HG02610 (cell line): ENCODE data around the gene FILIP1L.

ENCODE experiments used
- ATAC-seq: cut with Tn5 transposase; IDR thresholded peaks from one replicate; pipeline ENCODE4 v1.9.1; 2021; ENCODE audit warnings: mild to moderate bottlenecking, moderate library complexity; ENCODE audit not compliant: unreplicated experiment

The FILIP1L gene

DNA sequence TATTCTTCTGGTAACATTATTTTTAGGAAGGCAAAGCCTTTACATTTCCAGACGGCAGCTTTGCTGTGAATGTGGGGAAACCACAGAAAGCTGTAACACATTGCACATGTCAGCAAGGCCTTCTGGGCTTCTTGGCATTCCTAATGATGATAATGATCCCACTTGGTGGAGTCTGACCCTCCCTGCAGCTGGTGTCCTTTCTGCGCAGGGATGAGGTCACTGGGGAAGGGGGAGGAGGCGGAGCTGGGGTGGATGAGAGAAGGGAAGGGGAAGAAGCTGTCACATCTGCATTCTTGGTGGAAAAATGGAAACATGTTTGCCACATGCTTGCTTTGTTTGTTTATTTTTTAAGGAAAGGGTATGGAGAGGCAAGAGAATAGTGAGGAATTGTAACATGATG is 68.6 kb downstream of the FILIP1L start:
- no peak for ATAC-seq

DNA sequence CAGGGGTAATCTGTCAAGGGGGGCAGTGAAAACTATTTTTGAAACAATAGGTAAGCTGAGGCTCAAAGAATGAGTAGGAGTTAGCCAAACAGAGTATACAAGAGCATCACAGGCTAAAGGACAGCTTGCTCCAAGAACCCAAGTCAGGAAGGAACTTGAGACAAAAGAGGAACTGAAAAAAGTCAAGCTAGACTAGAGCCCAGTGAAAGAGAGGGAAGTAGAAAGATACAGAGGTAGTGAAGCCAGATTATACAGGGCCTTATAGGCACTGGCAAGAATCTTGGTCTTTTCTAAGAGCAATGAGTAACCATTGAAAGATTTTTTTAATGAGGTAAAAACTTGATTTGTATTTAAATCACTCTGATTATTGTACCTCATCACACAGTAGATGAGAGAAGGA is 69.9 kb downstream of the FILIP1L start:
- ATAC-seq, result peak; percentile 68

DNA sequence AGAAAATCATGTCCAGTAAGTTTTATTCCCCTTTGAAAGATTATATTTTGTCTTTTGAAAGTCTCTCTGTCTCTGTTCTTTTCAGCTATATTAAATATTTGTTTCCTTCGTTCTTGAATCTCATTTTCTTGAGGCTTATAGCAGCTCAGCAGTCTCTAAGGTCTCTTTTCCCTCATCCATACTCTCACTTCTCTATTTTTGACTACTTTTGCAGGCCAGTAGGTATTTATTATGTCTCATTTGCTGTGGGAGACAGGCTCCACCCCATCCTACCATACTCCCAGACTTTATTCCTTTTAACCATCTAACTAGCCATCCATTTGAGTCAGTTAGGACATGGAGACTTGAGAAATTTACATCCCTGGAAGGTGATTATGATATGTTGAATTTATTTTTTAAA is 71.0 kb downstream of the FILIP1L start:
- ATAC-seq, result no peak

DNA sequence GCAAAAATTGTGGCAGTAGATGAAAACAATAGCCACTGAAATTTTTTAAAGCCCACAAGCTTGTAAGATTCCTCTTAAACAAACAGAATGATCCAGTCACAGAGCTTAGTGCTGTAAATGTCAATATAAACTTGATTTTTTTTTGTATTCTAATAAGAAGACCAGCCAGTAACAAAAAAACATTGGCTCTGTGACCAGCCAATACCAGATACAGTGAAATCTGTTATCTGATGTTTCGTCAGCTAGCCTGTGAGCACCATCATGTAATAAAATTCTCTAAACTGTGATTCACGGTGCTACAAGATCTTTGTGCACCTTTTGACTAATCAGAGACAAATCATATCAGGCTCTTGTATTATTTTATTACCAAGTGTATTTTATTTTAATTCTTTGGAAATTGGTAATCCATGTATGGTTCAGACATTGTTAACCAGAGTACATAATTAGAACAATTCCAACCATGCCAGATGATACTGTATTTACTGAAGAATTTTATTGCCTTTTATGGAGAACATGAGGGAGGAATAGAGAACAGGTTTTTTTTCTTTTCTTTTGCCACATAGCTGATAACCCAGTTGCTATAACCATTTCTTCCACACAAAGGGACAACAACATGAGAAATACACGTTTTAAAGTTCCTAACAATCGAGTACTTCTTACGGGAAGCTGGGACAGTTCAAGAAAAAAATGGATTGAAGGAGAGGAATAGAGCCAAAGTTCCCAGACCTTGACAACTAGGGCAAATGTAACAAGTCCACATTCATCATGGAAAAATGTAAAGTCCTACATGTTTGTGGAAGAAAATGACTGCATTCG is 71.9 kb downstream of the FILIP1L start:
- ATAC-seq, result no peak

DNA sequence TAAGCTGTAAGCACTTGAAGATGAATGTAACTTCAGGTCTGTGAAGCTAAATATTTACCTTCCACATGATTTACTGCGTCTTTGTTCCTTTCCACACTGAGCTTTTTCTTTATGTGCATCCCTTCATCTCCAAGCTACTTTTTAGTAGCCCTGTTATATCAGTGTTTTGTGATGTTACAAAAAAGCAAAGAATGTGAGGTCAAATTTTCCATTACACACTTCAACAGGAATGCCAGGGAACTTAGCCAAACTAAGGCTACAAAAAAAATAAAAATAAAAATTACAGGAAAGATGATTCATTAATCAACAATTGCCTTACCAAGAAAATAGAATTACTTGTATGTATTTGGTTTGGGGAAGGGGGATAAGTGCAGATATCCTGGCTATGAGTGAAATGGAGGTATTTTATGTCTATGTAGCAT is 73.0 kb downstream of the FILIP1L start:
- no peak for ATAC-seq

DNA sequence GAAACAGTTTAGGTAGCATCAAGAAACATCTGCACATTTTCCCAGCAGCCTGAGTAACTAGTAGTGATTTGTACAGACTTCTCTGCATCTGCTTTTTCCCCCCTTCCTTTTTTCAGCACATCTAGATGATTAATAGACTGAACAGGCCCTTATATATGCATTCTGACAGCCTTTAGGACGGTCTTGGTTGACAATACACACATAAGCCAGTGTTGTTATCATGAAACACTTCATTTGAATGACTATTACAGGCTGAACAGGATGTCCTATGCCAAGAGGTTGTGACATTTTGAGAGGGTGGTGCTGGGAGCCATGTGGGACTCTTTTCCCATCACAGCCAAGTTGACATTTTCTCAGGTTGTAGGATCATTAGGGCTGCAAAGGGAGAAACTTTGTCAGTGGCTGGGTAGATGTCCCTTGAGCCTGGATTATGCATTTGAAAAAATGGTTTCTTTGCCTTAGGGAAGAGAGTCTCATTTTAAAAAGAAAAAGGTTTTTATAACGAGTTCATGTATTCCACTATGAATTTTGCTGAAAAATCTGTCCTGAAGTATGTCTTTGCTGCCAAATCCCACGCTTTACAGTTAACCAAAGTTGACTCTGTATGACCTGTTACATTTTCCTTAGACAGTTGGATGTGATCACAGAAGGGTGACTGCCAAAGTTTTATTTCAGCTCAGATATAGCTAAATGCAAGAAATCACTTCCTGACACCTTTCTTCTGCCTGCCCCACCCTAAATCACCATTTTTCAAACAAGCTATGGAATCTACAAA is 73.7 kb downstream of the FILIP1L start:
- ATAC-seq, result no peak

DNA sequence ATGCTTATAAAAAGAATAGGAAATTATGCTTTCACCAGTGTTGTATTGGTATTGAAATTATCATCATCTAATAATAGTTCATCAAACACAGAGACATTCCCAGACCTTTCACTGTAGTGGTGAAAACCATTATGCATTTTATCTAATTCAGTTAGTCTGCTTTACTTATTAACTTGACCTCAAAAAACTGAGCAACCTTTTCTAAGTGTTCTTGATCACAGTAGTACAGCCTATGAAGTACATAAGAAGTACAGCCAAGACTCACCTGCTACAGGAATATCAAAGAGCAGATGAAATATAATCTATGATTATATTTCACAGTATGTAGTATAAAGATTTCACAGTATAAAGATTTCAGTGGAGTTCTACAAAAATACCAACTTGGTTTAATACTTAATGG is 75.2 kb downstream of the FILIP1L start:
- no peak for ATAC-seq

DNA sequence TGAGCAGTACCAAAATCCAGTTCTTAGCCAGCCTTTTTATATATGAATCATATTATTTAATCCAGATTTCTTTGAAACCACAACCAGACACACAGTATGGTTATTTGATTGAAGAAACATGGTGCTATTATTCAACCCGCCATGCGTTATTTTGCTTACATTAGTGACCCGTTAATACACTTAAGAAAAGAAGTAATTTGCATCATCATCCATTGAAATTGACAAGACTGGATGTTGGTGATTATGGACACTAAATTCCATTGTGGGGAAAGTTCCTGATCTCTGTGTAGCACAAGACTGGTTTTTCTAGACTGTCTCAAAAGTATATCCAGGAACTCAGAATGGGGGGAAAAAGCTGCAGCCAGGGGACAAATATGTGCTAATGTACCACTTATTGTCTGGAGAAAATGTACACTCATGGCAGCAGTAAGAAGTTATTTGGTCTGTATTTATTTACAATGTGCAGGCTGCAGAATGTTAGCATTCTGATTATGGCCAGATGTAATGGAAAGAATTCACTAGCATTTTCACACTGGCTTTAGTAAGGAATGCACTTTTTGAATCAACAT is 80.3 kb downstream of the FILIP1L start:
- ATAC-seq, result no peak

DNA sequence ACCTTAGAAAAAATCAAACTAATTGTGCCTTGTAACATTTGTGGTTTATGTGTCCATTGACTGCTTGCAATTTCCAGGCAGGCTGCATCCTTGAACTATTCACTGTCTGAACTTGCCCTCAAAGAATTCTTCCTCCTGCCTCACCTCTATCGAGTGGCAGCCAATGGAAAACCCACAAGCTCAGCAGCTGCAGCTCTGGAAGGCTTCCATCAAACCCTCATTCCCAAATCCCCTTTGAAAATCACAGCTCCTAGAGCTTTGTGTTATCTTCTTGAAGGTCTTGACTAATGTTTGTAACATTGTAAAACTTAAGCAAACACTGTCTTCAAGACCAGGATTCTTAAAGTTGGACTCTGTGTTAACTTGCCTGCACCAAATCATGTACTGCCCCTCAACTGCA is 81.1 kb downstream of the FILIP1L start:
- no peak for ATAC-seq

DNA sequence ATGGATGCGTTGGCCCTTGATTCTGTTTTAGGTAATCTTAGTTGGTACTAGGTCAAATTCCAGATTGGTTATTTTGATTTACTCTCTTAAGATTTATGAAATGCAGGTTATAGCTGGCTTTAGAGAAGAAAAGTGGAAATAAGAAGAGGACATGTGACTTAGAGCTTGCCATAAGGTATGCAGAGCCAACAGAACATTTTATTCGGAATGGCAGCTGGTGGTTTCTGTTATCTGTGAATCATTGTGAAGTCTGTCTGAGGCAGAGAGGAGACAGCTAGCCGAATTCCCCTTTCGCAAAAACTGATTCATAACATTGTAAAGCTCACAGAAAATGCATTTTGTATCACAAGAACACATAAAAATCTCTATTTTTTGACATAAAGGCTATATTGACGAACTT is 82.1 kb downstream of the FILIP1L start:
- ATAC-seq, result no peak

DNA sequence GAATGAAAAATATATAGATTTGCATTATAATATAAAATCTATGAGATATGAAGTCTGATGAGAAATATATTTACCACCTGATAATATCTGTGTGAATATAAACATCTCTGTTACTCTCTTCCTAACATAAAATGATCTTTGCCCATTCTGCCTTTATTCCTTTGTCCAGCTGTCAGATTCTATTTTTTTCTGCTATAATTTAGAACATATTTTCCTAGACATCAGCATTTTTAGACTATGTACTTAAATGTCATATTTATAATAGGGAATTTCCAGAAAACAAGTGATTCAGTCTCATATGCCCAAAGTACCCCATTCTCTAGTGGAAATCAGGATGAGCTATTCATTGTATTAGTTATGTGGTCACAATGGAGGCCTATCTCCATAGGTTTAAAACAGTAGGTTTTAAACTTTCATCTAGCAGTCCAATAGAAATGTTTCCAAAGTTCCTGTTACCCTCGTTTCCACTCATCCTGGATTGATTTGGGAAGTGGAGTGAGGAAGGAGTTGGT is 83.3 kb downstream of the FILIP1L start:
- ATAC-seq, result no peak

DNA sequence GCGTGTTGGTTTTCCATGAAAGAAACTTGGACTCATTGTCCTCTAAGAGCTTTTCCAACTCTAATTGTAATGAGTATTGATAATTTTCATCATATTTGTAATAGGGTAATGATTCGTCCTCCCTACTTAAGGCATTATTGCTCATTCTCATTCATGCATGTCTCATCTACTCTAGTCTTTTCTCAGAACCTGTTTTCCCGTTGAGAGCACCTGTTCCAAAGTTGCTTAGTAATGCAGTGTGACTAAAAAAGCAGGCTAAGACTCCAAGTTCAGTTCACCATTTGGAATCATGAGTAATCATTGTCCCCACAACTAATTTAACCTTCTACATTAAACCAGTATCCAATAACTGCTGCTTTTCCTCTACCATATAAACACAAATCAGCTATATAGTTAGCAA is 84.0 kb downstream of the FILIP1L start:
- peak; percentile 64 for ATAC-seq

DNA sequence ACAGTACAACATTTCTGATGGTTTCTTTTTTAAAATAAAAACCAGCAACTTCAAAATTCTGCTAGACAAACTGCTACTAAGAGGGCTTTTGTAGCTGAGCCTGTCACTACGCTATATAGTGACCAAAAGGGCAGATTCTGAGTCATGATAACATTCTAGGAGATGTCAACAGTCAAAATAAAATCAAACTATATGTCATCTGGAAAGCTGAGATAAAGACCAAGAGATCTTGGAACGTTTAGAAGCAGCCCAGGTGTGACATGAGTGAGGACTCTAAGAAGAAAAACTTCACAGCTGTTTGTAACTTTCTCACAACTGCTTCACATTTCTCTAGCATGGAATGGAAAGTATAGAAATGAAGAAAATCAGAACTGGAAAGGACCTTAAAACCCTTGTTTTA is 84.6 kb downstream of the FILIP1L start:
- peak; percentile 82 for ATAC-seq

DNA sequence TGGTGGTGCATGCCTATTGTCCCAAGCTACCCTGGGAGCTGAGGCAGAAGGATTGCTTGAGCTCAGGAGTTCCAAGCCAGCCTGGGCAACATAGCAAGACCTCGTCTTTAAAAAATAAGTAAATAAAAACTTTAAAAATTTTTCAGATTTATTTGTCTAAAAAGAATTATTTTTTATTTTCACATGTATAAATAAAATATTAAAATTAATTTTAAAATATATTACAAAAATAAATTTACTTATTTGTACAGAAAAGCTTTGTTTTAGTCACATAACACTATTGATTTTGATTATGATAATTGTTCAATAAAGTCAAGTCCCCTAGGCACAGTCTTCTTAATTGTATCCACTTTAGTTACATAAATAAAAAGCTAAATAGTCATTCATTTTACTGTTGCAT is 85.2 kb downstream of the FILIP1L start:
- no peak for ATAC-seq

DNA sequence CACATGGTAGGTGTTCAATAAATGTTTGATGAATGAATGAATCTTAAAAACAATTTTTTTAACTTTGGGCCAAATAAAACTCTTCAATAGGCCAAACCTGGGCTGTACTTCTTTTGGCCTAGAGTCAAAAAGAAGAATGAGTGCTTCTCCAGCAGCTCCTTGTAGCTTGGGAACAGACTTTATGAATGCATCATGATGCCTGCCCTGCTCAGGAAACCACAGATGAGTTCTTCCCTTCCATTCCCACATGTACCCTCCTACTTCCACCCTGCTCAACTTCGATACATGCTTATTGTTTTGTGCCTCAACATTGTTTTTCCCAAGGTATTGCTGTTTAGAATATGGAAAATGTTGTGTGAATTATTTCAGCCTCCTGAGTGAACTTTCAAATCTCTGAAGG is 87.0 kb downstream of the FILIP1L start:
- ATAC-seq, result no peak

DNA sequence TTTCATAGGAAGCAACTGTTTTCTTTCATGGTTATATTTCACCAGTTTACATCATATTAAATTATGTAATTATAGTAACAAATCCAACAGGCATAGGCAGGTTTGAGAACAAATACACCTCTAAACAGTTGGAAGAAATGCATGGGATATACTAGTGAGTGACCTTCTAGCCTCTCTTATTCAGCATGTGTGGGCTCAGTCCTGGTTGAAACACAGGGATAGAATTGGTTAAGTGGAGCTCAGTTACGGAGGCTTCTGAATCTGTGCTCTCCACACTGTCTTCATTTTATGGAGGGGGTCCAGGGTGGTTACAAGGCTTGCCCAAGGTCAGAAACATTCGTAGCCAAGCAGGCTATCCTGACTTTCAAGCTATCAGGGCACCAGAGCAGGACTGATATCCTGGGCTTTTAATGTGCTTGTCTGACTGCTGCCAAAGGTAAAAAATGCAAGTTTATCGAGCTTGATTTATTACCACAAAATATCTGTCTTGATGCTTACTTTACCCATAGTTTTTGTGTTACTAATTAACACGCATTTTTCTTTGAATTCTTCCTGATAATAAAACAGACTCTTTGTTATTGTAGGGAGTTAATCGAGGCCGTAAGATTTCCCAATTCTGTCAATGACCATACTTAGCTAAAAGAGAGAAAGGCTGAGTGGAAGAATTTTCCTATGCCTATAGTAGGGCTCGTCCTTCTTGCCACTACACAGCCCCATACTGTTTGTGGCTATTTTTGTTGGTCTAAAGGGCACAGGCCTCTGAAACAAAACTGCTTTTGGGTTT is 89.6 kb downstream of the FILIP1L start:
- no peak for ATAC-seq

DNA sequence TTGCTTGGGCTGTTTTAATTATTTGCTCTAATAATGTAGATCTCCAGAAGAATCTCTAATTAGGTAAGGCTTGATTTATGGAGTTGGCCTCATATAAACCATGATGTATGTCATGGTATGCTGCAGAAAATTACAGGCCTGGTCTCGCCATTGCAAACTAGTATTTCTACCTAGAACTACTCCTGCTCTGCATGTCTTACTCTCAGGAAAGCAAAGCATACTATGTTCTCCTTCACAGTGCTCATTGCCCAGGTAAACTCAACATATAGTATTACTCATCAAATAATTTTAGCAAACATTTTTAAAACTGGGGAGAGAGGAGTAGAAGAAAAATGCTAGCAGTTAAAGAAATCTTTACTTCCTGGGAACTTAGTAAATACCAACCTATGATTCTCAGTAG is 90.7 kb downstream of the FILIP1L start:
- ATAC-seq, result no peak

DNA sequence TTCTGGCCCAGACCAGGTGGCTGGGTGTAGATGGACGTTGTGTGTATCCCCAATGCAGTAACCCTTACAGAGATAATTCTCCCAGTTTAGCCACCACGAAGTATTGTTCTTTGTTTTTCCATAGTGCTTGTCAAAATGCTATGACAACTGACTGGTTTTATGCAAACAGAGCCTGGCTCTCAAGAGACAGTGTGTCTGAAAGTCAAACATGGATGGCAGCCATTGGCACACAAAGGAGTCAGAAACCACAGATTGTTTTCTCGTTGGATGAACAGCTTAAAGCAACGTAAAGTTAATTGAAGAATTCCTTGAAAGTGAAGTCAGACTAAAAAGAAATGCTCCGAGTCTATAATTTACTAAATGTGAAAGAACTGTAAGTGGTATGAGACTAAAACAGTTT is 91.2 kb downstream of the FILIP1L start:
- ATAC-seq, result no peak

DNA sequence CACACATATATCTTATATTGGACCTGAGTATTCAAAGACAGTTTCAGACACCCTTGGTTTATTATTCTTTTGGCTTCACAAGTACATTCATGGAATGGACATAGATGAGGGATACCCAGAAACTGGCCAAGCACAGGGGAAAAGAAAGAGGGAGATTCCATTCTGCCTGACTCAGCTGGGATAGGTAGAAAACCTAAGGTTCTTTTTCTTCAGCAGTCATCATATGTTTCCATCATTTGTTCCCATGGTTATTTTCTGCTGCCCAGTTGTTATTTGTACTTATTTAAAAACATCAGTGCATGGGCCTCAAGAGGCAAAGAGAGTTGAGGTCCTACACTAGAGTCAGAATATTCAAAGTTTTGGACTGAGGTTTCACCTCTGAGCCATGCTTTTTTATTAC is 91.8 kb downstream of the FILIP1L start:
- ATAC-seq, result no peak

DNA sequence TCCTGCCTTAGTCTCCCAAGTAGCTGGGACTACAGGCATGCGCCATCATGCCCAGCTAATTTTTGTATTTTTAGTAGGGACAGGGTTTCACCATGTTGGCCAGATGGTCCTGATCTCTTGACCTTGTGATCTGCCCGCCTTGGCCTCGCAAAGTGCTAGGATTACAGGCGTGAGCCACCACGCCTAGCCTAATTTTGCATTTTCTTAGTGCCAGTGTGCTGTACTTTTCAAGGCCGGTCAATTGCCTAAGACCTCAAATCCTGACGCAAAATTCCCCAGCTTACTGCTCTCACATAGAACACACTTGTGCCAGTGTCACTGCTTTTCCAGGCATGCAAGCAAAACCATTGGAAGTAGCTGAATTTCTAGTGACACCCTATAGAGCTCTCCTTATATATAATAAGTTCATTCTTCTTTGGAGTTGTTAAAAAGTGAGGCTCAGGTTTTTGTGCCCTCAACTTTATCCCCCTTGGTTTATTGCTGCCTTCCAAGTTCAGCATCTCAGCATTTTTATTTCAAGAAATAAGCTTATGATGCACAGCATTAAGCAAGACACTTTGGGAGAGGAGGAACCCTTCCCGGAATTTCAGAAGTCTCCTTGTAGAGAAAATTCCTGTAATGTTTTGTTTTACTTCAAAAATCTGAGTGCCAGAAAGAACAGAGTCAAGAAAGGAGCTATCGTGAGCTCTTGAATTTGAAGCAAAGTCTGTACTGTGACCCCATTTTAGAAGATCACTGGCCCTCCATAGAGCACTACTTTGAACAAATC is 93.2 kb downstream of the FILIP1L start:
- ATAC-seq, result no peak
